ENCODE measurements around the gene MSLN.

Gene MSLN

DNA sequence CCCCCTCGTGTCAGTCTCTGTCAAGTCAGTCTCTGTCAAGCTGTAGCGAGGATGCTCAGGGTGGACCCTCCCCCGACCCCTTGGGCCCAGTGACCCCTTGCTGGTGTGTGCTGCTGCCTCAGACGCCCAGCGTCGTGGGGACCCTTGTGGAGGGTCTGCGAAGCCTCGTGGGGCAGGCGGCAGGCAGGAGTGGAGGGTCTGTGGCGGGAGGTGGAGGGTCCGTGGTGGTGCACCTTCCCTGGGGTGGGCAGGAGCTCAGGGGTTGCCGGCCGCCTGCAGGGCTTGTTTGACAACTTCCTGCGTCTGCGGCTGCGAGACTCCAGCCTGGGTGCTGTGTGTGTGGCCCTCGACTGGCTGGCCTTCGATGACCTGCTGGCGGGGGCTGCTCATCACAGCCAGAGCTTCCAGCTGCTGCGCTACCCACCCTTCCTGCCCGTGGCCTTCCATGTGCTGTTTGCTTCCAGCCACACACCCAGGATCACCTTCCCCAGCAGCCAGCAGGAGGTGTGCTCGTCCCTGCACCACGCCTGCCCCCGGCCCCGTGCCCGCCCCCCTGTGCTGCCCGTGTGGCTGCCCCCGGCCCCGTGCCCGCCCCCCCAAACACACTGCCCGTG lies 34.4 kb downstream of the MSLN start:
- DNase-seq = no peak

GRCh38 chr16:795580-796229 lies 35.2 kb downstream of the MSLN start:
- DNase-seq = no peak

DNA sequence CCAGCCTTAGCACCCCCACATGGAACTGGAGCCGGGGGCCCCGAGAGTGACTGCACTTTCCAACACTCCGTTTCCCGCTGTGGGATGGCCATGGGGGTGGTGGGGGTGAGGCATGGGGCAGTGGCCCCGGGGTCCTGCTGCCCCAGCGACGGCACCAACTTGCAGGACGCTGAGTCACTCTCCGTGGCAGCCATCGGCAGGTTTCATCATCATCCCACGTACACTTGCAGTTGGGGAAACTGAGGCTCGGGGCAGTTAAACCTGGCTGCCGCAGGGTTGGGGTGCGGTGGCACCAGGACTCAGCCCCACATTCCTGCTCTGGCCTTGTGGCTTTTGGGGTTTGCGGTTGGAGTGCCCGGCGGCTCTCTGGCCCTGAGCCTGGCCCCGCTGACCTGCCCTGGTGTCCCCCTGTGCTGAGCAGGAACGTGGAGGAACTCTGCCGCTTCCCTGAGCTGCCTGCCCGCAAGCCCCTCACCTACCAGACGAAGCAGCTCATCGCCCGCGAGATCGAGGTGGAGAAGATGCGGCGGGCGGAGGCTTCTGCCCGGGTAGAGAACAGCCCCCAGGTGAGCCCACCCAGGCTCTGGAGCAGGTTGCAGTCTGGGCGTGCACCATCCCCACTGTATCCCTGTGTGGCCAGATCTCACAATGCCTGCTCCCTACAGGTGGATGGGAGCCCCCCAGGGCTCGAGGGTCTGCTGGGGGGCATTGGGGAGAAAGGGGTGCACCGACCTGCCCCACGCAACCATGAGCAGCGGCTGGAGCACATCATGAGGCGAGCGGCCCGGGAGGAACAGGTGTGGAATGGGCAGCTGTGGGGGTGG lies 36.0 kb downstream of the MSLN start:
- DNase-seq = no peak

DNA sequence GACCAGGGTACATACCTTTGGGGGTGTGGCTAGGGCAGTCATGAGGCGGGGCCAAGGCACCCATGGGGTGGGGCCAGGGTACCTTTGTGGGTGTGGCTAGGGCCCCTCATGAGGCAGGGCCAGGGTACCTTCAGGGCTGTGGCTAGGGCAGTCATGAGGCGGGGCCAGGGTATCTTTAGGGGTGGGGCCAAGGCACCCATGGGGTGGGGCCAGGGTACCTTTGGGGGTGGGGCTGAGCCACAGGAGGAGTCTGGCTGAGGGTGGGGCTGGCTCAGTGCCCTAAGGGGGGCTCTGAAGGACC lies 36.5 kb downstream of the MSLN start:
- DNase-seq = no peak

DNA sequence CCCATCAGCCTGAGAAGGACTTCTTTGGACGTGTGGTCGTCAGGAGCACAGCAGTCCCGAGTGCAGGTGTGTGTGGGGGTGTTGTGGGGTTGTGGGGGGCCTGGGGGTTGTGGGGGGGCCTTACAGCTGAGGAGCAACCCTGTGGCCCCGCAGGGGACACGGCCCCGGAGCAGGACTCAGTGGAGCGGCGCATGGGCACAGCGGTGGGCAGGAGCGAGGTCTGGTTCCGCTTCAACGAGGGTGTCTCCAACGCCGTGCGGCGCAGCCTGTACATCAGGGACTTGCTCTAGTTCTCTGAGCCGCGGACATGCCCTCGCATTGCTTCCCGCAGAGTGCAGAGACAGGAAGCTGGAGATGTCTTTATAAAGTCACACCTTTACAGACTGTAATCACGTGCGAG lies 37.2 kb downstream of the MSLN start:
- DNase-seq = no peak

DNA sequence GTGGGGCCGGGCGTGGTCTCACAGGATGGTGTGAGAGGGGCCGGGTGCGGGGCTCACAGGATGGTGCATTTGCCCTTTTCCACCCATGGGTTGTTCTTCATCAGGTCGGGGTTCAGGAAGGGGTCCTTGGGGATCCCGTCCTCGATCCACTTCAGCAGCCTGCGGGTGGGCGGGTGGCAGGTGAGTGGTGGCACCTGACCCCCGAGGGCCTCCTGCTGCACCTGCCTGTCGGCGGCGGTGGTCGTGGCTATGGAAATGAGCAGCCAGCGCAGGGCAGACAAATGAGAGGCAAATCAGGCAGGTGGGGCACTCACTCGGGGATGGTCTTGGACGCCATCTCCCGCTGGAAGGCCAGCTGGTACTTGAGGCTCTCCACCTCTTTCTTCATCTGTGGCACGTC lies 38.1 kb downstream of the MSLN start:
- no peak for DNase-seq

DNA sequence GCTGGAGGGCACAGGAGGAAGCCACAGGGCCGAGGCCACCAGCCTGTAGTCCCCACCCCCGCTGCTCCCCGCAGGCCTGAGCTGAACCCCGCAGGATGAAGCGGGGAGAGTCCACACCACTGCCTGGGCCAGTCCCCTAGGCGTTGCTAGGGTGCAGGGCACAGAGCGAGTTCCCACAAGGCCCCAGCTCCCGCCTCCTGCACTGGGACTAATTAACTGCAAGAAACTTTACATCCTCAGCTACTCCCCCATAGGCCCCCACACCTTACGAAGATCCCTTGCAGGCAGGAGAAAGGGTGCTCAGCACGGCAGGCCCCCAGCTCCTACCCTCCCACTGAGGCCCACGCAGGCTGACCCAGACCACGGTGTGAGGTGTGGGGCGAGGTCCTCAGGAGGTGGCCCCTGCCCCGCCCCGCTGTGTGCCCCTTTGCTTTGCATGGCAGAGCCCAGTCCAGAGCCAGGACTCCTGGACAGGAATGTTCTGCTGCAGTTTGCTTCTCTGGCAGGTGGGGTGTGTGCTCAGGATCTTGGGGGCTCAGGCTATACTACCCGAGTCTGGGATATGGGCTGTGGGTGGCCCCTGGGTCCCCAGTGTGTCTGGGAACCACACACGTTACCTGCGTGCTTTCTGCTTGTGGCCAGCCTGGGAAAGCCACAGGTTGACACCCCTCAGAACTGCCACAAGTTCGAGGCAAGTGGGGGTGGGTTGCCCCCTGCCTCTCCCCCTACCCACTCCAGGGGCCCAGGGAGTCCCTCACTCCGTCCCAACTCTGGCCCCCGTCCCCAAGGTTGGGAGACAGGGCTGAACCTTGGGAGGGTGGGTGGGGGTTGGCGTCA lies 38.8 kb downstream of the MSLN start:
- no peak for DNase-seq

- DNase-seq = no peak
These were observed 39.7 kb downstream of the MSLN start, which contains the start of gene GNG13 for GRCh38 chr16:799948-800833. GNG13 (minus strand) TSS chr16:800734; CDS start chr16:799077, 1,657 bp downstream.

DNA sequence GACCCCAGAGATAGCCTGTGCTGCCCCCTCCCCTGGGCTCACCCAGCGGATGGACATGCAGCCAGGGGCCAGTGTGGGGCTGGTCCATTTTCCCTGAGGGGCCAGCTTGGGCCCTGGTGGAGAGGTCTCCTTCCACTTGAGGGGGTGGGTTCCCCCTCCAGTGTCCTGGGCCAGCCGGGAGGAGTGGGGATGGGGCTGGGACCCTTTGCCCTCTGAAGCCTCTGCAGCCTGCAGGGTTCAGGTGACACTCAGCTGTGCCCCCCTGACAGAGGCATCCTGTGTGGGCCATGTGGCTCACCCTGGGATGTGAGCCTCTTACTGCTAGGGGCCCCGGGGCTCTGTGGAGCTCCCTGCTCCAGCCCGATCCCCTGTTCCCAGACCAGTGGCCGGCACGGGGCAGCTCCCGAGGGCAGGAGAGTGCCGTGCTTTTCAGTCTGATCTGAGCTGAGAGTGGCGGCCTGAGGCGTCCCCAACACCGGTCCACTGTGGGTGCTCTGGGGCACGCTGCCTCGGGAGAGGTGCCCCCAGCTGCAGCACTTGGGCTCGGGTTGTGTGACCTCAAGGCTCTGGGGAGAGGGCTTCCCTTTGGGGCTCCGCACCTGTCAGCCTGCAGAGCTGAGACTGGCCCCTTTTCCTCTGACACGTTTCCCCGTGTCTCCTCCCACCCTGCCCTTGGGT lies 40.4 kb downstream of the MSLN start:
- DNase-seq = no peak

DNA sequence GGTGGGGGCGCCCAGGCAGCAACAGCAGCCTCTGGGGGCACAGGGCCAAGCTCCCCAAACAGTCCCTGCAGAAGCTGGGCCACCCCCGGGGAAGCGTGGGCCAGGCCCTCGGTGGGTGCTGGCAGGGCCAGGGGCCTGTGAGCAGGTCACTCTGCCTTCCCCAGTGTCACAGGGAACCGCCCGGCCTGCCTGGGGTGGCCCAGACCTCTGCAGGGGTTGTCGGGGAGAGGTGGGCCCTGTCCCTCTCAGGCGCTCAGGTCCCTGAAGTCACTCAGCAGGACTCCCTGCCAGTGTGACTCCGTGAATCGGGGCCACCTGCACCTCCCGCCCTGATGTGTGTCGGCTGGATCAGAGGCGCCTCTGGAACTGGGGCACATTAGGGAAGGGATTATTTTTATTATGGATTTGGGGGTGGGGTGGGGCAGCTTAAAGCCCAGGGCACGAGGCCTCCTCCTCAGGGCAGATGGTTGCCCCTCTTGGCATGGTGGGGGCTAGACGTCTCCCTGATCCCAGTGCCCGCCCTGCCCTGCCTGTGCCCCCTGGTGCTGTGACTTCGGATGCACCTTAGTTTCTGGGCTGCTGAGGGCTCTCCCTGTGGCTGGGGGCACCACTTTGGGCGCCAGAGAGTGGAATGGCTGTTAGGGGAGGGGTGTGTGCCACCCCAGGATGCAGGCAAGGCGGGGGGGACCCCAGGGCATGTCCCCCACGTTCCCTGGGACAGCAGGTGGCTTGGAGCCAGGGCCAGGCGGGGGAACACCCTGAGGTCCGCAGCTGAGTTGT lies 41.2 kb downstream of the MSLN start:
- no peak for DNase-seq

GRCh38 chr16:802461-802860 lies 41.9 kb downstream of the MSLN start:
- no peak for DNase-seq

DNA sequence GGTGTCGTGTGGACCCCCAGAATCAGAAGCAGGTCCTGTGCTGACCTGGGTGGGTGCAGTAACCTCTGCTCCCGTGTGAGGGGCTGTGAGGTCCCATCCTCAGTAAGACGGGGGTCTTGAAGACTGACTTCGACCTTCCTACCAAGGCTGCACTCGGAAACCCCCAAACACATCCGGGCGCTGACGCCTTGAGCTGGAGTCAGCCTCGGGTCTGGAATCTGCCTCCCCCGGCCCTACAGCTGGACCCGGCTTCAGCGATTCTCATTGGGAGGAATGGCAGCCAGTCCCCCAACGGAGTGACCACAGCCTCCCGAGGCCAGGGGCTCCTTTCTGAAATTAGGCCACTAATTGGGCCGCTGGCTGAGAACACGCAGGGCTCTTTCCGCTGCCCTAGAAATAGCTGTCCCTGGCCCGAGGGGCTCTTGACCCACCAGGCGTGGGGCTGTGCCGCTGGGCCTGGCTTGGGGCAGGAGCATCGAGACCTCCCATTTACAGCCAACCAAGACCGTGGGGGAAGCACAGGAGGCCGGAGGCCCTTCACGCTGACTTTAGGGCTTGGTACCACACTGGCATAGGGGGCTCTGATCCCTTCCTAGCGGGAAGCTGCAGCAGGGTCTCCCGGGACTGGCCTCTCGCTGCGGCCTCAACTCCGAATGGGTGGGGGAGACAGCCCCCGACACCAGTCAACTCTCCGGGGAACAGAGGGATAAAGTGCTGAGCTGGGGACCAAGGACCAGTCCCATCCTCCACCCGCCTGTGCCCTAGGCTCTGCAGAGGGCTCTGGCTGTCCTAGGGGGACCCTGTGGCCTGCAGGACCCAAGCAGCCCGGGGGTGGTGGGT lies 42.6 kb downstream of the MSLN start:
- DNase-seq = no peak

GRCh38 chr16:803754-804080 lies 43.2 kb downstream of the MSLN start:
- DNase-seq = no peak

DNA sequence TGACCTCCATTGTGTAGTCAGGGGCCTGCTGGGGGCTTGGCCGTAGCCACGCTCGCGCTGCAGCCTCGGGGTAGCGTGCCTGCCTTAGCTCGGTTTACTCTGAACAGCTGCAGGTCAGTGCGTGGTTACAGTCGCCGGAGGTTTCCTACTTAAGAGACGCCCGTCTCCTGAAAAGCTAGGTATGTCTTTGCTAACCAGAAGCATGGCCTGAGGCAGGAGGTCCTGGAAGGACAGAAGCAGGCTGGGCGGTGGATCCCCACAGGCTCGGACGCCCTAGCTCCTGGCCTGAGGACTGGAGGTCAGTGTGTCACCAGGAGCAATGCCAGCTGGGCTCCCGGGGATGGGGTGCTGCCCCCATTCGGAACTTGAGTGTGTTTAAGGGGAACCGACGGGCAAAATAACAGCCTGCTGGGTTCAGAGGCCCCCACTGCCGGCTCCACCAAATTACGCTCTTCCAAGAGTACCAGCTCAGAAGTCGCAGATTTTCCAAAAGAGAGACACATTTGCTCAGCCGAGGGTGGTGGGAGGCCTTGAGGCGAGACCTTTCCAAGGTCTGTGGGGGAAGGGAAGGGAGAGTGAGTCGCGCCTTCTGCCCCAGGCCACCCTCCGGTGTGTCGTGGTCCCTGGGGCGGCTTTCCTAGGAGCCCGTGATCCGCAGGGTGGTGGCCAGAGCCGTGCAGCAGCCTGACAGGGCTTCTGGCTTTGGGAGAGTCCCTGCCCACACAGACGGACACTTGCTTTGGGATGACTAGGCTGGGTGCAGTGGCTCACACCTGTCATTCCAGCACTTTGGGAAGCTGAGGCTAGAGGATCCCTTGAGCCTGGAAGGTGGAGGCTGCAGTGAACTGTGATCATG lies 43.9 kb downstream of the MSLN start:
- no peak for DNase-seq

DNA sequence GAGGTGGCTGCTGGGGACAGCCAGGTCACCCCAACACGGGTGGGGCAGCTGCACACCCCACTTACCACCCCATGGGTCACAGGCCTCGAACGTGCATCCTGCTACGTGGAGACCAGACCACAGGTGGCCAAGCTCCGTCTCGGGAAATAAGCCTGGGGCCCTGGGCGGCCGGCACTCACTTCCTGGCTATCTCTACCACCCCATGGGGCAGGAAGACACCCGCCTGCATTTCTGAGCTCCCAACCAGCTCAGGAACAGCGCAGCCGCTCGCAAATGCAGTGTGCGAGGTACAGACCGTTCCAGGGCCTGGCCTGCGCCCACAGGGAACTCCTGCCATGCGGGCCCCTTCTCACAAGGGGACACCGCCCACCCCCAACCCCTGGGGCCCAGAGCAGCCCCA lies 44.9 kb downstream of the MSLN start:
- no peak for DNase-seq

- peak; percentile 83 for DNase-seq
These were observed 47.0 kb downstream of the MSLN start for GRCh38 chr16:807347-808084.

DNA sequence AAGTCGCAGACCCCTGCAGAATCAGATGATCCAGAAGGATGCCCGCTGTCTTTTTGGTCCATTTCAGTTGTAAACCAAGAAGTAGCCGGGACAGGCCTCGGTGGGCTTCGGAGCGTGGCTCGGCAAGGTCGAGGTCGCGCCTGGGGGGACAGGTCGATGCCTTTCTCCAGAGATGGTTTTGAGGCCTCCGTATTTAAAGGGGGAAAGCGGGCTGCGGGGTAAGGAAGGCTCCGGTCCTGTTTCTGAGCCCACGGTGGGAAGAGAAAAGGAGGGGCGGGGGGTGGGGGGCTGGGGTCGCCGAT lies 47.5 kb downstream of the MSLN start:
- DNase-seq = no peak

- peak; percentile 34 for DNase-seq
These were observed 52.8 kb downstream of the MSLN start for GRCh38 chr16:813204-813915.

Data from stimulated activated naive CD4-positive, alpha-beta T cell treated with Interleukin-2 at 50 U/mL for 16 hours (primary cell).